ENCODE data around the gene BUD31.
"Not testable (repeated sequence)": the region's sequence is repeated elsewhere in the genome, so short reads cannot be mapped to it uniquely, and the experiment has no call there.

BUD31 gene

DNA sequence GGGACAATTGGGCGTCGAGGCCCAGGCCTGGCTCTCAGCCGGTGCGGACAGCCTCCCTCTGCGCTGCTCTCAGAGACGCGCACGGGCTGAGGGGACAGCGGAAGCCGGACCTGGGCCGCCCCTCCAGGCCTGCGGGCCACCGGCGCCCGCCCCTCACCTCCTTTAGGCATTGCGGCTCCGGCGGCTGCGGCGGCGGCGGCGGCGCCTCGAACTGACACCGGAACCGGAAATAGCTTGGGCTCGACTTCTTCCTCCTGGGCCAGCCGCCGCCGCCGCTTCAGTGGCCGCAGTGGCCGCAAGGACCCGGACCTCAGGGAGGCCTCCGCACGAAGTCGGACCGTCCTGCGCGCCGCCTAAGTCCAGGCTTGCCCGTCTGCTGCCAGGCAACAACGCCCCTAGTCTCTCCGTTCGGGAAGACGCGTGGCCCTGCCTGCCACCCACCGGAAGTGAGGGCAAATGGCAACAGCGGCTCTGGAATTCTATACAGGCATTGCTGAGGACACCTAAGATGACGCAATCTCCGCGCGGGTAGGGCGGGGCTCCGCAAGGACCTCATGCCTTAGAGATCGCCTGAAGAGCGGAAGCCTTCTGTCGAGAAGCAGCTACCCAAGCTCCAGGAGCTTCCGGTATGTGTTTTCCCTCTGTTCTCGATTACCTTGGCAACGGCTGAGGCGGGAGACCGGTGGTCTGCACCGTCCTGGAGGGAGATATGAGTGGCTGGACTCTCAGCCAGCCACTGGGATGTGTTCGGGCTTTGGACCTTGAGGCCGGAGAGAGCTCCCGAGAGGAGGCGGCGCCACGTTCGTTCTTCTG is at the start of gene BUD31, which contains the start of gene PDAP1:
Gene BUD31, plus strand, starts transcription at position 591 of the 813 bp plus-strand sequence. CDS start 2,124 bp downstream, outside the sequence.
Gene PDAP1, minus strand, starts transcription at position 219 of the 813 bp plus-strand sequence. Its CDS starts 49 bp downstream, at position 170.
- peak; percentile 97 to 99 (median 99) for DNase-seq

DNA sequence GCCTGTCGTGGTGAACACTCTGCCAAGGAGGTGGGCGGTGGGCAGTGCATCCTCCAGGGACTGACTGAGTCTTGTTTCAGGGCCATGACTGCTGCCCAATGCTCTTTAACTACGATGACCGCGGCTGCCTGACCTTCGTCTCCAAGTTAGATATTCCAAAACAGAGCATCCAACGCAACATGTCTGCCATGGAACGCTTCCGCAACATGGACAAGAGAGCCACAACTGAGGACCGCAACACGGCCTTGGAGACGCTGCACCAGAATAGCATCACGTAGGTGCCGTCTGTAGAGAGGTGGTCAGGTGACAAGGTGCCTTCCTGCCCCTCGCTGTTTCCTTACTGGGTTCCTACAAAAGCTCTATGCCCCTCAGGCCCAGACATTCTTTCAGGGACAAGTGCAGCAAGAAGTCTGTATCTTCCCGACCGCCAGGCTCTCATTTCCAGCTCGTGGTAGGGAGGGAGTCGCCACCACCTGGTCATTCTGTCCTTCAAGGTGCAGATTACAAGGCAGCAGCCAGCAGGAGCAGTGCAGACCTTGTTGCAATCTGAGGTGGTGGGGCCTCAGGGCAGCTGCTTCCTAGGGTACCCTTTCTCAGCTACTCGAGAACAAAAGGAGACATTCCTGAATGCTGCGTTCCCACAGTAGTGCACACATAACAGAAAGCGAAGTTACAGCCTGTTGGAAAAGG is 49.2 kb upstream of the BUD31 start:
- DNase-seq: no peak

DNA sequence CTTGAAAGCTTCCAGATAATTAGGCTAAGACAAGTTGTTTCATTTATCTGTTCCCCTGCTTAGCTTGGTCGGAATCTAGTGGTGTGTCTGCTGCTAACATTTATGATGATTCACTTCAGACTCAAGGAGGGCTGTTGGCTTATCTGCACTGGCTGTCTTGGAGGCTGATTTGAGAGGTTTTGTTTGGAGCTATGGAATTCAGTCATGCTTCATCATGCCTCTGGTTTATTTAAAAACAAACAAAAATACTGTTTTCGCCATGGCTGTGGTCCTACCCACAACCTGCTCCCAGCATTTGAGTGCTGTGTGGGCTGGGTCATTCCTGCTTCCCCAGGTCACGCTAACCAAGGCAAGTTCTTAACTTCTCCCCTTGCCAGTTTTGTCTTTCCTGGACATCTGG is 46.0 kb upstream of the BUD31 start:
- DNase-seq: no peak

DNA sequence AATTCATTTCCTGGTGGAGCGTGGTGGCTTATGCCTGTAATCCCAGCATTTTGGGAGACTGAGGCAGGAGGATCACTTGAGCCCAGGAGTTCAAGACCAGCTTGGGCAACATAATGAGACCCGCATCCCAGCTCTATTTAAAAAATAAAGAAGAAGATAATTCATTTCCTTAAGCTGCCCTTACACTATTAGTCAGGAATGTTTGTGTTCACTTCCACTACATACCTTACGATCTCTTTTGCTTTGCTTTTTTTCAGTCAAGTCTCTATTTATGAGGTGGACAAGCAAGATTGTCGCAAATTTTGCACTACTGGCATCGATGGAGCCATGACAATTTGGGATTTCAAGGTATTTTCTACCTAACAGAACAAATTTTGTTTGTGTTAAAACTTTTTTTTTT is 45.5 kb upstream of the BUD31 start:
- no peak for DNase-seq

DNA sequence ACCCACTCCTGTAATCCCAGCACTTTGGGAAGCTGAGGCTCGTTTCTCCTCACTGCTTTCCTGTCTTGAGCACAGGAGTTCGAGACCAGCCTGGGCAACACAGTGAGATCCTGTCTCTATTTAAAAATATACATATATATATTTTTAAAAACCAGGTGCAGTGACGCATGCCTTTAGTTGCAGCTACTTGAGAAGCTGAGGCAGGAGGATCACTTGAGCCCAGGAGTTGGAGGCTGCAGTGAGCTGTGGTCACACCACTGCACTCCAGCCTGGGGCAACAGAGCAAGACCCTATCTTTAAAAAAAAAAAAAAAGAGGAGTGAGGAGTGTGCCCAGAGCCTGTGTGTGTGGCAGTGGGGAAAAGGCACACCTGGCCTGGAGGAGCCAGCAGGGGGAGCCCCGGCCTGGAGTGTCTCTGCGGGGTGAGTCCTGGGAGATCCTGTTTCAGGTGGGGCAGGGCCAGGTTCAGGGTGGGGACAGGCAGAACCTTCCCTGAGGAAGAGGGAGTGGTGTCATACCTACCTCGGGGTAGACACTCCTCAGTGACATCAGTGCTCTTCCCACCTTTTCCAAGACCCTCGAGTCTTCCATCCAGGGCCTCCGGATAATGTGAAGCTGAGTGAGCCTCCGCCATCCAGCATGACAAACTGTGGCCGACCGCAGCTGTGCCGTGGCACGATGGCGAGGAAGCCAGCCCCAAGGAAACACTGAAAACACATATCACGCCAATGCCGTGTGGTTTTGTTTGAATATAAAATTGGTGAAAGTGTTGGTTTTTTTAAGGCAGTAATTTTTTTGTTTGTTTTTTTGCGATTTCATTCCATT is 43.2 kb upstream of the BUD31 start:
- peak in 1 of 3 experiments; percentile 42 for DNase-seq

DNA sequence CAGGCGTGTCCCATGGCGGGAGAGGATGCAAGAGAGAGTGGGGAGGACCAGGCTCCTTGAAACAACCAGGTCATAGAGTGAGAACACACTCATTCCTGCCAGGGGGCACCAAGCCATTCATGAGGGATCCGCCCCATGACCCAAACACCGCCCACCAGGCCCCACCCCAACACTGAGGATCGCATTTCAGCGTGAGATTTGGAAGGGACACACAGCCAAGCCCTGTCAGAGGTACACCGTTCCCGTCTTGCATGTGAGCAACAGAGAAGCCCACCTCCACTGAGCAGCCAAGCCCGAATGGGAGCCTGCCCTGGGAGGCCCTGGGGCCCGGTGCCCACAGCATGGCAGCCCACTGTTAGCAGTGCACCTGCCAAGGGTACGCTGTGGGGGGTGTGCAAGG is 42.1 kb upstream of the BUD31 start:
- DNase-seq: no peak

DNA sequence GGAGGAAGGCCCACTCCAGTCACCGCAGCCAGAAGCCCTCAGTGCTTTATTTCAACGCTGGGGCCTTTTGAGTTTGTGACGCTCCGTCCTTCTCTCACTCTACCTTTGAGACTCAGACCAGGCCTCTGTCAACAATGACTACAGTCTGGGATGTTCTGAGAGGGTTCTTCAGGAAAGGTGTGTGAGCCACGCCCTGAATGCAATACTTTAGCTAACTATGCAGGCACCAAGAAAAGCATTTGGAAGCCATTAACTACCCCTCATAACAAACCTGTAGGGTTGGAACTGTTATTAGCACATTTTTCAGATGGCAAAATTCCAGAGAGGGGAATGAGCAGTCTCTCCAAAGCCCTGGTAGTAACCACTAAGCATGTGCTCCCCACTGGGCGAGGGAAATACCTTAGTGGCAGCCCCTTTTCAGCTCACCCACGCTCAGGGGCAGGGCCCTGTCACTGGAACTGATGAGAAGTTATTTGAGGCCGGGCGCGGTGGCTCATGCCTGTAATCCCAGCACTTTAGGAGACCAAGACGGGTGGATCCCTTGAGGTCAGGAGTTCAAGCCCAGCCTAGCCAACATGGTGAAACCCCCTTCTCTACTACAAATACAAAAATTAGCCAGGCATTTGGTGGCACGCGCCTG is 39.9 kb upstream of the BUD31 start:
- DNase-seq: peak in 1 of 3 experiments; percentile 75

DNA sequence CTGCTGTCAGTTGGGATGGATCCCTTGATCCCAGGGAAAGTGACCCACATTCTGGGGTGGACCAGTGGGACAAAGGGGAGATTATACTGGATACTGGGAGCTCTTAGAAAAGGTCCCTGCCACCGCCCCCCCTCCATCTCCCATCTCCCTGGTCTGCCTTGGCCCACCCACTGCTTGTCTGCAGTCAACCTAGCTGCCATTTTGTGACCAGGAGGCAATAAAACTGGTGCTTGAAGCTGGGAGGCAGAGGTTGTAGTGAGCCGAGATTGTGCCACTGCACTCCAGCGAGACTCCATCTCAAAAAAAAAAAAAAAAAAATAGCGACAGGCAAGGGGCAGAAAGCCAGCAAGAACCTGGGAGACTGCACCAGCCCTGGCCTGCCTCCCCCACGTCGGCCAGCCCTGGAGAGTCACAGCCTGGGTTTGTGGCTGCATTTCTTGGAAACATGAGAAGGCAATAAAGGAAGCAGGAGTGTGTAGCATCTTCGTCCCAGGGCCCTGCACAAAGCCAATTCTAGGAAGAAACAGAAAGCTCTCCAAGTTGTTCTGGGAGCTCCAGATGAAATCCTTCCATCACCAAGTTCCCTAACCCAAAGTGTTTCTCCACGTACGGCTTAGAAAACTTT is 38.9 kb upstream of the BUD31 start:
- DNase-seq: no peak

DNA sequence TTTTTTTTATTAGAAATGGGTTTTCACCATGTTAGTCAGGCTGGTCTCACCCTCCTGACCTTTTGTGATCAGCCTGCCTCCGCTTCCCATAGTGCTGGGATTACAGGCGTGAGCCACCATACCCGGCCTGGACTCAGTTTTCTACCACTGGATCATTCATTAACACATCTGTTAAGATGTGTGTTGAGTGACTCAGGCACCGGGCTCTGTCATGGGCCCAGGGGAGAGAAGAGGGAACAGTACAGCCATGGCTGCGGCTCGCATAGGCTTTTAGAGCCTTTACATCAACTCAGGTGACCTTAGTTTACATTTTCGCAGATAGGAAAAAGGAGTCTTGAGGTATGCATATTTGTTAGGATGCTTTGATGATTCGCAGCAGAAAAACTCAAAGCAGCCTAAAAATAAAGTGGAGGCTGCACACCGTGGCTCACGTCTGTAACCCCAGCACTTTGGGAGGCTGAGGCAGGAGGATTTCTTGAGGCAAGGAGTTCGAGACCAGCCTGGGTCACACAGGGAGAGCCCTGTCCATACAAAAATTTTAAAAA is 37.3 kb upstream of the BUD31 start:
- no peak for DNase-seq

DNA sequence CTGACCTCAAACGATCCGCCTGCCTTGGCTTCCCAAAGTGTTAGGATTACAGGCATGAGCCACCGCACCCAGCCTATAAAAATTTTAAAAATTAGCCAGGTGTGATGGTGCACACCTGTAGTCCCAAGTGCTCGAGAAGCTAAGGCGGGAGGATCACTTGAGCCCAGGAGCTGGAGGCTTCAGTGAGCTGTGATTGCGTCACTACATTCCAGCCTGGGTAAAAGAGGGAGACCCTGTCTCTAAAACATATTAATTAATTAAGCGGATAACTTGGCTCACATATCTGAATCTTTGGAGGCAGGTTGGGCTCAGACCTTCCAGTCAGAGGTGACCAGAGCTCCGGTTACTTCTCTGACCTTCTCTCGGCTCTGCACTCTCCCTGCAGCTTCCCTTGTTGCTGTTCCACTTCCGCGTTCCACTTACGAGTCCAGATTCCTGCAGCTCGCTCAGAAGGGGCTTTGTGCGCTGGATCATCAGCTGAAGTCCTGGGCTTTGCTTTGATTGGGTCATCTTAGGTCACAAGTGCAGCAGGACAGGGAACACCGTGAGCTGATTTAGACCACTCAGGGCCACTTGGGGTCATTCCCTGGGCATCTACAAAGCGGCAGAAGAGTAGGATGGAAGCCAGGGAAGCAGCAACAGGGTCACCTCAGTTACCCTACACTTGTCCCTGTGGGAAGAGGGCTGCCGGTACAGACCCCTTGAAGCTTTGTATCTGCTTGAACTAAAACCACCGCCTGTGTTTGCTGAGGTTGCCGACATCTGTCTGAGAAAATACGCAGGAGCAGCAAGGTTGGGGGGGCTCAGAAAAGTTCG is 36.3 kb upstream of the BUD31 start:
- no peak for DNase-seq

DNA sequence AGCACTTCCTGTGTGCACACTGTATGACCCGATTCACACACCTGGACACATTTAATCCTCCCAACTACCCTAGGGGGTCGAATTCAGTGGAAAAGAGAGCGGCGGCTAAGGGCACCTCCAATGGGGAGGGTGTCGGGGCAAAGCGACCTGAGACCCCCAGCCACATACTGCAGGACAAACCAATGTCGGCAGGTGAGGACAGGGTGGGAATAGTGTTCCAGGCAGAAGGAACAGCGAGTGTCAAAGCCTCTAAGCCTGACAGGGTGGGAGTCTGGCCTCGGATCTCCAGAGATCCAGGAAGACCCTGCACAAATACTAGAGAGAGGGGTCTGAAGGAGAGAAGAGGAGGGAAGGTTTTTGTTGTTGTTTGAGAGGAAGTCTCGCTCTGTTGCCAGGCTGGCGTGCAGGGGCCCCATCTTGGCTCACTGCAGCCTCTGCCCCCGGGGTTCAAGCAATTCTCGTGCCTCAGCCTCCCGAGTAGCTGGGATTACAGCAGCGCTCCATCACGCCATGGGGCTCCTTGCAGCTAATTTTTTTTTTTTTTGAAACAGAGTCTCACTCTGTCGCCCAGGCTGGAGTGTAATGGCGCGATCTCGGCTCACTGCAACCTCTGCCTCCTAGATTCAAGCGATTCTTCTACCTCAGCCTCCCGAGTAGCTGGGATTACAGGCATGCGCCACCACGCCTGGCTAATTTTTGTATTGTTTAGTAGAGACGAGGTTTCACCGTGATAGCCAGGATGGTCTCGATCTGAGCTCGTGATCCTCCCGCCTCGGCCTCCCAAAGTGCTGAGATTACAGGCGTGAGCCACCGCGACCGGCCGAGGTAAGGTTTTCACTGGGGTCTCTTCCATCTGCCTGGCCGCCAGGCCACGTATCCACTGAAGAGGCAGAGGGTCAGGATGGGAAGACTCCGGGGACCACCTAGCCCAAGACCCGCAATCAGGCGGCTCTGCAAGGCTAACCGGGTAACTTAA is 35.4 kb upstream of the BUD31 start:
- DNase-seq: no peak

DNA sequence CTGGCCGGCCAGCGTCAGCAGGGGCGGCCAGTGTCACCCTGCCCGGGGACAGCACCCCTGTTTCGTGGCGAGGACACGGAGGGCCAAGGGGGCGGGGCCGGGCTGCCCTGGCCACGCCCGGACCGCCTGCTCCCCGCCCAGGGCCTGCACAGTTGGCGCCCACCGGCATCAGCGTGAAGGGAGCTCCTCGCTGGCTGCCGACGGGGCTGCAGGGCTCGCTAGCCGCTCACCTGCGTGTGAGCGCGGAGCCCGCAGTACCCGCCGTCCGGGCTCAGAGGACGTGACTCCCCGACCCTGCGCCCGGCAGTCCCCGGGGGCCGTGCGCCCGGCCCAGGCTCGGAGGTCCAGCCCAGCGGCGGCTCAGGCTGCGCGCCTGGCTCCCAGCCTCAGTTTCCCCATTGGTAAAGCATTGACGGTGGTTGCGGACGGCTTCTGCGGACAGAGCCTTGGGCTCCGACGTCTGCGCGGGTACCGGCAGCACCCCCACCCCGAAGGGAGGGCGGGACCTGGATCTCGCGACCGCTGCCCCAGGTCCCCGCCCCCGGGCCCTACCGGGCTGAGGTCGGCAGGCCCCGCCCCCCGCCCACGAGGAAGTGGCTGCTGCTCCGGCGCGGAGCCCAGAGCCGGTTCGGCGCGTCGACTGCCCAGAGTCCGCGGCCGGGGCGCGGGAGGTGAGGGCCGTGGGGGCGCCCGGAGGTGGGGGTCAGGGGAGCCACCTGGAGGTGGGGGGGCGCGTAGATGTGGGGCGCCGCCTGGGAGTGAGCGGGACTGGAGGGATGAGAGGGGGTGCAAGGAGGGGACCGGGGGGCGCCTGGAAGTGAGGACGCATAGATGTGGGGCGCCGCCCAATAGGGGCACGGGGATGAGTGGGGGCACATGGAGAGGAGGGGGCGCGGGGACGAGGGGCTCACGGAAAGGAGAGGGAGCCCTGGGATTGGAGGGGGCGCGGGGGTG is 34.4 kb upstream of the BUD31 start, which contains the start of gene ARPC1B:
Gene ARPC1B, plus strand, starts transcription at position 620 of the 954 bp plus-strand sequence. CDS start 10,985 bp downstream, outside the sequence.
- DNase-seq: peak; percentile 67 to 73 (median 70)

DNA sequence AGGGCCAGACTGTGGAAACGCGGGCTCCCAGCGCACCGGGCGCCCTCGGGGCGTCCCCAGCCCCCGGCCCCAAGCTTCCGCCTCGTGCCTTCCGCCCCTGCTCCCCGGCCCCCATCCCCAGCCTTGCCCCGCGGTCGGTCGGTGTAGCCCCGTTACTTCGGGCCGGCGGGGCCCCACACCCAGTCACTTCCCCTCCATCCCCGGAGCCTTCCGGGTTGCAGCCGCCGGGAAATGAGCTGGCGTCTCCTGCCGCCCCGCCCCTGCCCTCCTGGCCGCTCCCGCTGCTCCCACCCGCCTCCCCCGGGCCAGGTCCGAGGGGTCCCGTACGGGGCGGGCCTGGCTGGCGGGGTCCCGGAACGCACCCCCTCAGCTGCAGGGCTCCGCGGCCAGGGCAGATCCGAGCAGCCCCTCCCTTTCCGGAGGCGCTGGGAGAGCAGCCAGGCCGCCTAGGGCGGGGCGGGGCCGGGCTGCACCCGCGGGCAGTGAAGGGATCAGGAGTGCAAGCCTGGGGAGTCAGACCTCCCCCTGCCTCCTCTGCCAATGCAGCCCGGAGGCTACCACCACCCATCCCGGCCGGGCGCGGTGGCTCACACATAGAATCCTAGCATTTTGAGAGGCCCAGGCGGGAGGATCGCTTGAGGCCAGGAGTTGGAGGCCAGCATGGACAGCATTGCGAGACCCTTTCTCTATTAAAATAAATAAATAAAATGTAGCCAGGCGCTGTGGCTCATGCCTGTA is 33.5 kb upstream of the BUD31 start:
- DNase-seq: peak; percentile 38 to 69 (median 63)

DNA sequence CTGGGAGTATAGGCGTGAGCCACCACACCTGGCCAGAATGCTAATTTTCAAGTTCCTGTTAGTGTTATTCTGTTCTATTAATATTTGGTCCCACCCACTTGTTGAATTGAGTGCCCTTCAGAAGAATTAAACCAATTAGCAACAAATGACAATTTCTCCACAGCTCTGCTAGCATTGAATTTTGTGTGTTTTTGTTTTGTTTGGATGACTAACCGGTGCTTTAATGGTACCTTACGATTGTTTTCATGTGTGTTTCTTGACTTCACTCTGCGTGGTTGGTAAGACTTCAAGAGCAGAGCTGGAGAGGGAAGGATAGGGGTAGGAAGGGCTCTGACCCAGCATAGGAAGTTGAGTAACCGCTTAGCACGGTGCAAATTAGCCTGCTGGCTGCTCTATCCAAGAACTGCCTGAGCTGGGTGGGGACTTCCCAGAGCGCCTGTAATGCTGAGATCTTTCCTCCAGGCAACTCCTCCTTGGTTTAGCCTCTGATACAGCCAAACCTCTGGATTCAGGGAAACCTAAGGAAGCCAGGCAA is 29.7 kb upstream of the BUD31 start:
- DNase-seq: no peak

DNA sequence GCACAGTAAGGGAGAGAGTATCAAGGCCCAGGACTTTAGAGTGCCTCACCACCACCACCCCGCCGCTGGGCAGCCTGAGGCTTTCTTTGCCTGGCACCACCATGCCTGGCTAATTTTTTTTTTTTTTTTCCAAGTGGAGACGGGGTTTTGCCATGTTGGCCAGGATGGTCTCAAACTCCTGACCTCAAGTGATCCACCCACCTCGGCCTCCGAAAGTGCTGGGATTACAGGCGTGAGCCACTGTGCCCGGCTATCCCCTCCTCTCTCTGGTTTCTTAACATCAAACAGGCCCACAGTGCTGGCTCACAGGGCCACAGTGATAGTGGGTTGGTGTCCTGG is 29.1 kb upstream of the BUD31 start:
- DNase-seq: not testable (repeated sequence)

DNA sequence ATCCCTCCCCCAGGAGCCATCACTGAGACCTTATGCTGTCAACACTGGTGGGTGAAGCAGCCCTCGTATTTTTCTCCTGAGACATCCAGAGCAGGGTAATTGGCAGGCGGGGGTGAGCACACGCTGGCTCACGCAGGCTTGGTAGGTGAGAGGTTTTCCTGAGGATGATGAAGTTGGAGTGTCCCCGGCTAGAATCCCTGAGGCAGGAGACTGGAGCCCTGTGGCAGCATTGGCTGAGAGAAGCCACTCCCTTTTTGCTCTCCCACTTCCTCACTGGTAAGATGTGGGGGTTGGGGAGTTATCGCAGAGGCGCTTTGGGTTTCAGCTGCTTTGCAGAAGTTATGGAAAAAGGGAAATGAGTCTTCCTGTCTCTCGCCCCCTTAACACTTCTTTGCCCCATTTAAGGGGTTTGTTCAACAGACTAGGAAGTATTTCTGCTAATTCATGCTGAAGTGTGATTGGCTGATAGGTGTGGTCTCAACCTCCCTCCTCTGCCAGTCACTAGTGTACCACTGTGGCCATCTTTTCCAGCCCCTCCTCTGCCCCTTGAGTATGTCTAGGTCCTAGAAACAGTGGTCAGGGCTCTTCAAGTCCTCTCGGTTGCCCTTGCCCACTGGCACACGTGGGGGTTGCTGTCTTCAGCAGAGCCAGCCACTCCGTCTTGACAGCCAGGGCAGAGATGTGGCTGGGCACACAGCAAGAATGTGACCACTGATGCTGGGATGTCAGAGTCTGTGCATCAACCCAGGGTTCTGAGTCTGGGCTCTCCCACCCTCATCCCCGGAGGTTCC is 28.5 kb upstream of the BUD31 start:
- DNase-seq: no peak

Measured in NCI-H1417 (cell line).